GM12892 (cell line): ENCODE data around the gene PCDHGA6.

Source experiments
- POLR2A ChIP-seq: IDR thresholded peaks from 2 replicates; pipeline ENCODE4 v1.6.1; 2011; ENCODE audit warnings: low read depth, low read length, control low read depth
- POLR2AphosphoS5 ChIP-seq: IDR thresholded peaks from 2 replicates; pipeline ENCODE4 v1.6.1; 2011; ENCODE audit warnings: low read depth, low read length, control low read depth
- TAF1 ChIP-seq: IDR thresholded peaks from 2 replicates; pipeline ENCODE4 v1.6.1; 2011; ENCODE audit warnings: low read depth, mild to moderate bottlenecking, control low read depth, low read length, borderline replicate concordance

DNA sequence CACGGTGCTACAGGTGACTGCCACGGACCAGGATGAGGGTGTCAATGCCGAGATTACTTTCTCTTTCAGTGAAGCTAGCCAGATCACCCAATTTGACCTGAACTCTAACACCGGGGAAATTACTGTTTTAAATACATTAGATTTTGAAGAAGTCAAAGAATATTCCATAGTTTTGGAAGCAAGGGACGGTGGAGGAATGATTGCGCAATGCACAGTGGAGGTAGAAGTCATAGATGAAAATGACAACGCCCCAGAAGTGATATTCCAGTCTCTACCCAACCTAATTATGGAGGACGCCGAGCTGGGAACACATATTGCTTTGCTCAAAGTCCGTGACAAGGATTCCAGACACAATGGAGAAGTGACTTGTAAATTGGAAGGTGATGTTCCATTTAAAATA, 15.0 kb downstream of the PCDHGA6 start:
- TF ChIP-seq POLR2A: no peak
- TF ChIP-seq TAF1: no peak
- TF ChIP-seq POLR2AphosphoS5: no peak
